ENCODE results near the gene IRS1.
A peak's percentile ranks its signal among the peaks of the same experiment; 100 is the strongest.

DNA sequence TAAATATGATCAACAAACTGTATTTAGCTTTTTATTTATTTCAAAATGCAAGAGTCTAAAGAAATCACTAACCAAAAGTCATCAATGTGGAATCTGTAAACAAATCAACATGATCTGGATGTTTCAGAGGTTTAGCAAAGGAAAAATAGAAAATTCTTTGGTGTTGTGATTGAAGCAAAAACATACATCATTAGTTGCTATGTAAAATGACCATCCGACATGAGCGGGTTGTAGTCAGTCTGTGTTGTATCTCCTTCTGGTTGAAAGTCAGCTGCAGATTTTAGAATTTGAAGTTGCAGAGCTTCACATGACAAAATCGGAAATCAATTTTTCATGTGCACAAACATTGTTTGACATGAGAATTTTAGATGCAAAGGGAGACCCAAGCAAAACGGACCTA, 63.2 kb downstream of the IRS1 start:
- TF ChIP-seq SIN3A (IDR thresholded peaks at IDR 0.05; ENCODE audit: borderline replicate concordance, low read depth, low read length): no peak
- no peak for TF ChIP-seq EP300 (IDR thresholded peaks at IDR 0.05; ENCODE audit: borderline replicate concordance in 1 of 2, low read depth in 1 of 2, low read length in 1 of 2)
- no peak for TF ChIP-seq TAF1 (IDR thresholded peaks at IDR 0.05; ENCODE audit: borderline replicate concordance, low read depth, low read length)
- TF ChIP-seq CTCF (IDR thresholded peaks at IDR 0.05): no peak
- TF ChIP-seq YY1 (IDR thresholded peaks at IDR 0.05; ENCODE audit: low read depth): no peak
- no peak for TF ChIP-seq POLR2AphosphoS5 (IDR thresholded peaks at IDR 0.05; ENCODE audit: low read depth, low read length)
- peak; percentile 28; the same call in 1 of the 2 replicates for TF ChIP-seq RFX5 (IDR thresholded peaks at IDR 0.05; ENCODE audit: low read length)
- TF ChIP-seq, protein P1, sequence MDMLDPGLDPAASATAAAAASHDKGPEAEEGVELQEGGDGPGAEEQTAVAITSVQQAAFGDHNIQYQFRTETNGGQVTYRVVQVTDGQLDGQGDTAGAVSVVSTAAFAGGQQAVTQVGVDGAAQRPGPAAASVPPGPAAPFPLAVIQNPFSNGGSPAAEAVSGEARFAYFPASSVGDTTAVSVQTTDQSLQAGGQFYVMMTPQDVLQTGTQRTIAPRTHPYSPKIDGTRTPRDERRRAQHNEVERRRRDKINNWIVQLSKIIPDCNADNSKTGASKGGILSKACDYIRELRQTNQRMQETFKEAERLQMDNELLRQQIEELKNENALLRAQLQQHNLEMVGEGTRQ (IDR thresholded peaks at IDR 0.05; ENCODE audit: borderline replicate concordance, low read depth, low read length): no peak
